Amniotic stem cell (primary cell): ENCODE data around the gene ABTB2.

Source experiments
- DNase-seq: peaks from one replicate; lab custom pipeline; 2025; lab: John Stamatoyannopoulos, UW

The ABTB2 gene

DNA sequence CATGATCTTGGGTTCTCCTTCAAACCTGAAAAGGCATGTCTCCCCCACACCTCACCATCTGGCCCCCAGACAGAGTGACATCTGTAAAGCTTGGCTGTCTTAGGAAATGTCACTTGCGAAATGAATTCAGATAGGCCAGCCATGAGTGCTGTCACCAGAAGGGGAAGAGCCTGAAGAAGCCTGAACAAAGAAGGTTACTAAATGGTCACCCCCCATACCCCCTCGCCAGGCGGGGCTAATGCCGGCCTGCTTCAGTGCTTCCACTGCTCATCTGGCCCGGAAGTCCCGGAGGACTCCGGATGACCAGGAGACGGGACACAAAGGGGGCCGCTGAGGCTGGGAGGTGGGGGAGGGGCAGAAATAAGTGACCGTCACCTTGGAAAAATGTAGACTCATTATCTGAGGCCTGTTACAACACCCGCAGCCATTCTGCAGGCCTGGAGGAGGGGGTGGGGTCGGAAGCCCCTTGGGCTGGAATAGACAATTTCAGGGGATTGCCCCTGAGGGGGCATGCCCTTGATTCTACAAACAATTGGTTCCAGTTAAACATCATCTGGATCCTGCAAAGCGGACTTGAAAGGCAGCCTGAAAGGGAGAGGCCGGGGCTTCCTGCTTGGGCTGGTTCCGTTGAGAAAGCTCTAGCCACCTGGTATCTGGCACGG, 209.2 kb downstream of the ABTB2 start:
- DNase-seq, result no peak

DNA sequence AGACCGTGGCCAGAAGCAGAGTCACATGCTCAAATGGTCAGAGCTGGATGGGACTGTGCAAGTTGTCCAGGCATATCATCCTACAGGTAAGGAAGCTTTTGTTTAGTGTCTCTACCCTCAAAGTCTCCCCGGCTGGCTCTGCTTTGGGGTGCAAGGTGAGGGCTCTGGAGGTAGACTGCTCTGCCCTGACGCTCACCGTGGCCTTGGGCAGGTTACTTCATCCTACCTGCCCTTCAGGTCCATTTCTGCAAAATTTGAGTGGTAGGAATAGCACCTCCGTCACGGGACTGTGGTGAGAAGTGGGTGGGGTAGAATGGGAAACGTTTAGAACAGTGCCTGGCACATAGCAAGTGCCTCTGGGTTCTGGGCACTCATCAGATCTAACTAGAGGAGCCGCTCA, 210.2 kb downstream of the ABTB2 start:
- DNase-seq, result no peak

DNA sequence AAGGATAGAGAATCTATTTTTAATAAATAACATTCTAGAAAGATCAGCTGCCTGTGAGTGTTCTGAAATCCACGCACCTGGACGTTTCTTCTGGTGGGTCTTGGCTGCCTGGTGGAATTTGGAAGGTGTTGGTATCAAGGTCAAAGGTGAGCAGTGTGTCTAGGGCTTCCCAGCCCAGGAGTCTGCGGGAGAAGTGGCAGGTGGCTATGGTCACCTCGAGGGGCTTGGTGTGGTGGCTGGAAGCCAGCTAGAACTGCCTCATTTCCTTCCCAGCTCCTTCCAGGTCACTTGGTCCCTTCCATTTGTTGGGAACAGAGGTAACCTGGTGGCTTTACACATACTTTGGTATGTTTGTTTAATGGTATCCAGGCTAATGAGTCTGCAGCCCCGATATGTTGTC, 210.9 kb downstream of the ABTB2 start:
- DNase-seq, result no peak

DNA sequence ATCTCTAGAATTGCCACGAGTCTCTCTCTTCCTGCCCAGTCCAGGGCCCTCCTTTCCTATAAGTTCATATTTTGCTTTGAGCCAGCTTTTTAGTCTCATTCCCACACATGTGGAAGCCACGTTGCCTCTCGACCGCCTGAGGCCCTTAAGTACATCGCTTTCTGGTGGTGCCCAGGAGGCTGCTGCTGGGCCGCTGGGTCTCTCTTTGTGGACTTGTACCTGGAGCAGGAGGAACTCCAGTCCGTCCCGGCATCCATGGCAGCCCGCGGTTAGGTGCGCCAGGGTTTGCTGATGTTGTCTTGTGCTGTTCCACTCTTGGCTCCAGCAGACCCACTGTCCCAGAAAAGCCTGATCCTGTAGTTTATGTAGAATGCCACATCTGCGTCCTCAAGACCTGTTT, 211.4 kb downstream of the ABTB2 start:
- no peak for DNase-seq

DNA sequence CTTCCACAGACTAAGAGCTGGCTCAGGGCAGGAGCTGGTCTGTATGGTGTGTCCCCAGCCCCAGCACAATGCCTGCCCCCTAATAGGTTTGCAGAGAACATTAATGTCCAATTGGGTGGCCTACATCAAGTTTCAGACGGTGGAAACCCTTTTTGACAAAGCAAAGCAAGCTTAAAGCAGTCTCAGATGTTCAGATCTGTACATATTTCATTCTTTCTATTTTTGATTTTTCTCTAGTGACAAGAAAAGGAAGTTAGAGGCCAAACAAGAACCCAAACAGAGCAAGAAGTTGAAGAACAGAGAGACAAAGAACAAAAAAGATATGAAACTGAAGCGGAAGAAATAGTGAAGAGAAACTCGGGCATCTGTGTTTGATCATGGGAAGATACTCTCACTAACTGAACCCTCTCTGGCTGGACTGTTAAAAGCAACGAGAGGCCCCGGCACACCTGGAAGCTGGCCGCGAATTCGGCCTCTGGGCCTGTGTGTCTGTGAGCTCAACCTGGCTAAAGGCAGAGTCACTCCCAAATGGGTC, 211.9 kb downstream of the ABTB2 start:
- no peak for DNase-seq

DNA sequence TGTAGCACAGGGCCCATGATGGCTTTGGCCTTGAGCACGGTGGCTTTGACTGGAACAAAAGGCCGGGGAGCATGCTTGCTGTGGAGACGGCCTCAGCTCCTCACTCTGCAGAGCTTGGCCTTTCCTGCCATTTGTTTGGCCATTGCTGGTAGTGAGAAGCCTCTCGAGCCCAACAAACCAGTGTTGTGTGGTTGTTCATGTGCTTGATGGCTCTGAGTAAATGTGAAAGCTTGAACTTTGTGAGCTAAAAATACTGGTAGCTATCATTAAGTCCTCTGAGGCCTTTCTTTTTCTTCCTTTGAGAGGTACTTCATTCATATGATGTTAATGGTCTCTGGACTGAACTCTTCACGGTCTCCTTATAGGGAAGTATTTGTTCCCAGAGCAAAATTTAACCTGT, 212.7 kb downstream of the ABTB2 start:
- no peak for DNase-seq

DNA sequence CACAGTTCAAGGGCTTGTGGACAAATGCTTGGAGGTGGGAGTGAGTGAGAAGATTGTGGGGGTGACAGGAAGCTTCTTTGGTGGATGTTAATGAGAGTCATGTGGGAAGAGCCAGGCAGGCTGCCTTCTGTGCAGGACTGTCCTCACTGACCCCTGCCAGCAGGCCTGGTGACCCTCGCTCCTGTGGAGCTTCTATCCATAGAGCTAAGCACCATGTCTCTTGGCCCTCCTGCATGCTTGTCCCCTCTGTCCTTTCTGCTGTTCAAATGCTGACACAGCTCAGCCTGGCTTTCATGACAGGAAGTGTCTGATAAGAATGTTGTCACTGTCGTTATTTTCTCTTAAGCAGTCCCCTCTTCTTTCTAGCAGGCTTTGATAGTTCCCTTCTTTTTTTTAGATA, 214.8 kb downstream of the ABTB2 start:
- no peak for DNase-seq

DNA sequence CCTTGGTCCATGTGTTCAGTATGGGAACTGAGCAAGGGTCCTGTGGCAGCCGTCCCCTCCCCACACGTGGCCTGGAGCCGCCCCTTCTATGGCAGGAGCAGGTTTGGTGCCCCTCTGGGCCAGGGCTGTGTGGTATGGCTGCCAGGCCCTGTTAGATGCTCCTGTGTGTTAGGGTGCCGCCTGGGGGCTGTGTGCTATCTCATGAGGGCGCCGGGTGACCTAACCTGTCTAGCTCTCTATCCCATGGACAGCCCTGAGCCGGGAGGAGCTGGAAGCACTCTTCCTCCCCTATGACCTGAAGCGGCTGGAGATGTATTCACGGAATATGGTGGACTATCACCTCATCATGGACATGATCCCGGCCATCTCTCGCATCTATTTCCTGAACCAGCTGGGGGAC, 217.7 kb downstream of the ABTB2 start:
- DNase-seq, result no peak

DNA sequence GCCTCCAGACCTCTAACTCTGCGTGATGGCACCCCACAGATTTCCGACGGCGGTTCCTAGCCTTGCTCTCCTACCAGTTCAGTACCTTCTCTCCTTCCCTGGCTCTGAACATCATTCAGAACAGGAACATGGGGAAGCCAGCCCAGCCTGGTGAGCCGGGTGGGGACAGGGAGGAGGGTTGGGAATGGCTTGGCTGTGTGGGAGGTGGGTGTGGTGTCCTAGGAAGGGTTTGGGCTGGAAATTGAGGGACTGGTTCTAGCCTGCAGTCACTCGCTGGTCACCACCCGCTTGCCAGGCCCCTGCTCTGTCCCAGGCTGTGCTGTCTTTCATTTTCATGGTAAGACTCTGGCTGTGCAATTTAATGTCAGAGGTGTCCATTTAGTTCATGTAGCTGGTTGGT, 218.5 kb downstream of the ABTB2 start:
- DNase-seq, result no peak

DNA sequence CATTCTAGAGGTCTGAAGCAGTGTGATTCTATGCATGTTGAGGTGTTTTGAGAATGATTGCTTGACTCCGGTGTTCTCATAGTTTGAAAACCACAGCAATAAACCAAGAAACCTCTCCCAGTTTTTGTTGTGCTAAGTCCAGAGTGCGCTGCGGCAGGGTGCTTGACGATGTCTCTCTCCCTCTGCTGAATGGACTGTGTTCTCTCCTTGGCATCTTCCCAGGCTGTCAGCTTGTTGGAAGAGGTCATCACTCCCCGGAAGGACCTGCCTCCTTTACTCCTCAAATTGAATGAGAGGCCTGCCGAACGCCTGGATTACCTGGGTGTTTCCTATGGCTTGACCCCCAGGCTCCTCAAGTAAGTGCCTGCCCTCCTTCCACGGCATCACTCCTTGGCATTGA, 221.4 kb downstream of the ABTB2 start:
- DNase-seq, result no peak

DNA sequence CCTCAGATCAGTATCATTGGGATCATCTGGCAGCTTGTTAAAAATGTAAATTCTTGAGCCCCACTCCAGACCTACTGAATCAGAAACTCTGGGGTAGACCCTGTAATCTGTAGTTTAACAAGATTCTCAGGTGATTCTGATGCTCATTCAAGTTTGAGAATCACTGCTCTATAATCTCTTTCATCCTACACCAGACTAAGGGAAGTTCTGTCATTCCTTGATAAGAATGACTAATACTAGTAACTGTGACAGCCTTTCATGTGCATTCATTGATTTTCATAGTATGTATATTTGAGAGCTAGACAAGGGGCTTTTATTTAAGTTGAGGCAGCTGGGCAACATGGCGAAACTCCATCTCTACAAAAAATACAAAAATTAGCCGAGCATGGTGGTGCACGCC, 222.4 kb downstream of the ABTB2 start:
- no peak for DNase-seq

DNA sequence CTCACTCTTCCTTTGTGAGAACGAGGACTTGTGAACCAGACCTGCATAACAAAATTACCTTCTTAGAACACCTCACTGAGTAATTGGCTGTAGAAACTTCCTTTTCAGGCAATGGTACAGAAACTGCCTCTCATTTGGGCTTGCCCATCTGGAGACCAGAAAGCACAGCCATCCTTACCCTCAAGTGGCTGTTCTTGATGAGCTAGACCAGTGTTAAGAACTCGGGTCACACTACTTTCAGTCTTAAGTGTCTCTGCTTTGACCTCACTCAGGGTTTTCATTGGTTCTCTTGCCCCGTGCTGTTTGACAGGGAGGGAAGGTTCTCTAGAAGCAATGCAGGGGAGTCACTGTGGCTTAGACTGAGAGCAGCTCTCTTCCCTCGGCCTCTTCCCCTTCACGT, 223.0 kb downstream of the ABTB2 start:
- DNase-seq, result no peak

DNA sequence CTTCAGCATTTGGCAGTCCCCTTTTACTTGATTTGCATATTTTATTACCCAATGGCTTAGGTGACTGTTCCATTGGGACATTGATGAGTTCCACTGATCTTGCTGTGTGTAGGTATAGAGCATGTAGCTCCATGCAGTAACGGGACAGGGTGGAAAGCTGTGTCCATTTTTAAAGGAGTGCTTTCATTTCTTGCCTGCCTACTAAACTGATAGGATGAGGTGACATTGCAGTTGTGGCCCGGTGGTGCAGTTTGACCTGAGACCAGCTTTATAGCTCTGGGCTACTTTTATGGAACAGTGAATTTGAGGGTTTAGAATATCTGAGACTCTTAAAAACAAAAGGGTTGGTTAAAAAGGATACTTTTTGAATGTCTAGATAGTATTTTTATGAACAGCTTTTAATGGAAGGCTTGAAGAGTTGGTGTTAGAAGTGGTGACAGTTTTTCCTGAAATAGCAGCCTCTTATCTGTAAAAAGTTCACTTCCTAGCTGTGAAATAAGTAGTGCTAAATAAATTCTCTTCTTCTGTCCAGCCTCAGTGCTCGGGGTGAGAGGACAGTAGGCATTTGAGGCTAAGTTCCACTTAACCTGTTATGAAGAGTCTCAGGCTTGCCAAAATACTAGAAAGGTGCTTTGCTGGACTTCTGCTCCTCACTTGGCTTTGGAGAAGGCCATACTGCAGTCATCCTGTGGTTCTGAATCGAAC, 225.4 kb downstream of the ABTB2 start:
- no peak for DNase-seq

DNA sequence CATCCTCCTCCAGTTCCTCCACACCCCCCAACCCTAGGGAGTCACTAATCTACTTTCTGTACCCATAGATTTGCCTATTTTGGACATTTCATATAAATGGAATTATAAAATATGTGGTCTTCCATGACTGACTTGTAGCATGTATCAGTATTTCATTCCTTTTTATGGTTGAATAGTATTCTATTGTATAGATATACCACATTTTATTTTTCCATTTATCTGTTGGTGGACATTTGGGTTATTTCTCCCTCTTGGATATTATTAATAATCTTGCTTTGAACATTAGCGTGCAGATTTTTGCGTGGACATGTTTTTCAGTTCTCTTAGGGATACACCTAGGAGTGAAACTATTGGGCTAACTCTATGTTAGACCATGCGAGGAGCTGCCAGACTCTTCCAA, 229.0 kb downstream of the ABTB2 start:
- DNase-seq, result no peak

DNA sequence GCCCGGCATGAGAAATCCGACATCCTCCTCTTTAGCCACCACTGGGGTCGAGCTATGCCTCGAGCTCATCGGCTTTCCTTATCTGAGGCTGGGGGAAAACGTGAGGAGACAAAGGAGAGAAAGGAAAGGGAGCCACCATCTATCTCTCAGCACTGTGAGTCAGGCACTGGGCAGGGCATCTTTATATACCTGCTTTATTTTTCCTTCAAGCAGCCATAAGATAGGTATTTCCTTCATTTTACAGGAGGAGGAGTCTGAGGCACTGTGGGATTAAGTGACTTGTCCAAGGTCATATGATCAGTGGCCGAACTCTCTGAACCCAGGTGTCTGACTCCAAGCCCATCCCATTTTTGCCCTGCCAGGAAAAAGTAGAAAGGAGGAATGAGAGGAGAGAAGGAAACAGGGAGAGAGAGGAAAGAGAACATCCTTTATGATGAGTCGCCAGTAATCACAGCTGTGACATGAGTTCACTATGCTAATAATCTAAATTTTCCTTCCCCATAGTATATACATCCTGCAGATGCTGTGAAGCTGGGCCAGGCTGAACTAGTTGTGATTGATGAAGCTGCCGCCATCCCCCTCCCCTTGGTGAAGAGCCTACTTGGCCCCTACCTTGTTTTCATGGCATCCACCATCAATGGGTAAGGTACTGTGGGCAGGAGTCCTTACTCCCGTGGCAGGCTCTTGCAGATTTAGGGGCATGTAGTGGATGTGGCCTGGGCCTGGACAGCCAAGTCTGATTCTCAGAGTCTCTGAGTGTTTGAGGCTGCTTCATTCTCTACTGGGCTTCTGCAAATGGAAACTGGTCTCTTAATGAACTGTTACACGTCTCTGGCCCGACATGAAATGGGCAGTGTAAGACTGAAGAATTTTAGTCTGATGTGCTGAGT, 230.6 kb downstream of the ABTB2 start:
- no peak for DNase-seq

DNA sequence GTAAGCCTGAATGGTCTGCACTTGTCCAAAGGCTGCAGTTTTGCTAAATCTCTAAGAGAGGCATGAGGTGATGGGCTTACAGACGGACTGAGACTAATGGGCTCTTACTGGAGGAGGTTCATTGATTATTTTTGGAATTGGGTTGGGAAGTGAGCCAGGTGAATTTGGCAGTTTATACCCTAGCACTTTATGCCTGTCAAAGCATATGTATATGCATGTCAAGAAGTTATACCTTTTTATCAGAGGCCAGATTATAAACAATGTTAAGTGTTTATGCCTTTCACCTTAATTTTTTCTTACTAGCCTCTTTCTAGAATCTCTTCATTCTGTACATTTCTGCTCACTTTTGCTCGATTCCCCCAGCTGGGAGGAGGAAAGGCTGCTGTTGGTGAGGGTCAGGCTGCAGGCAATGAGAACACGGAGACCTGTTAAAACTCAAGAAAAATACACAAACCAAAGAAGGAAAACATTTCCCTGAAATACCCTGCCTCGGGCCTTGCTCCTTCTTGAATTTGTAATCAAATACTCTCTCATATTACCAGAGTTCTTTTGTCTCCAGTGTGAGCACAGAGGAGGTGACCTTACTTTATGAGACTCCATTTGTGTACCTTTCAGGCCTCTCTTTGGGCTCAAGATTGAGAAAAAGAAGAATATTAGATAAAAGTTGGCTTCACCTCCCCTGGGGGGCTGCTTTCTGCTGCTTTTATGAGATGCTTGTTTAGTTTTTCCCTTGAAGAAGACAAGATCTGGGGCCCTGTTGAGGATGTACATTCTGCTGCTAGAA, 232.7 kb downstream of the ABTB2 start:
- no peak for DNase-seq

DNA sequence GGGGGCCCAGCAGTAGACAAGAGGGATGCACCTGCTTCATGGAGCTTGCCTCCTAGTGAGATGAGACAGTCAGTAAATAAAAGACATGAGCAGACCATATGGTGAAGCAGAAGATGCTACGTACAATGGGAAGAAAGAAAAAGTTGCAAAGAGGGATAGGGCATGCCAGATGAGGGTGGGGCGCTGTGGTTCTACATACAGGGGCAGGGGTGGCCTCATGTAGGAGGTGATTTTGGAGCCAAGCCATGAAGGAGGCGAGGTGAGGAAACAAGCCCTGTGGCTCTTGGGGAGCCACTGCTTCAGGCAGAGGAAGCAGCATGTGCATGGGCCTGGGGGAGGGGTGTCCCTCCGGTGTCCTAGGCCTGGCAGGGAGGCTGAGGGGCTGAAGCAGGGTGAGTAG, 237.2 kb downstream of the ABTB2 start:
- no peak for DNase-seq

DNA sequence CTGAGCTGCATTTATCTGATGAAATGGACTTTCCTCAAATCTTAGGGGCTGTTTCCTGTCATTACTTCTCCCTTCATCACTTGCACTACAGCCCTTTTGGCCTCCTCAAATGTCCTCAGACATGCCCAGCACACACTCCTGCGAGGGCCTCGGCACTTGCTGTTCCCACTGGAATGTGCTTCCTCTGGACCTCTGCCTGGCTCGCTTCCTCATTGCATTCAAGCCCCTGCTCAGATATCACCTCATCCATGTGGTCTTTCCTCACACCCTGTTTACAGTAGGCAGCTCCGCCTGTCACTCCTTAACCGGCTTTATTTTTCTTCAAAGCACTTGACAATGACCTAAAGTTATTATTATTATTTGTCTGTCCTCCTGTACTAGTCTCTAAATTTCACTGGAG, 243.3 kb downstream of the ABTB2 start:
- no peak for DNase-seq

DNA sequence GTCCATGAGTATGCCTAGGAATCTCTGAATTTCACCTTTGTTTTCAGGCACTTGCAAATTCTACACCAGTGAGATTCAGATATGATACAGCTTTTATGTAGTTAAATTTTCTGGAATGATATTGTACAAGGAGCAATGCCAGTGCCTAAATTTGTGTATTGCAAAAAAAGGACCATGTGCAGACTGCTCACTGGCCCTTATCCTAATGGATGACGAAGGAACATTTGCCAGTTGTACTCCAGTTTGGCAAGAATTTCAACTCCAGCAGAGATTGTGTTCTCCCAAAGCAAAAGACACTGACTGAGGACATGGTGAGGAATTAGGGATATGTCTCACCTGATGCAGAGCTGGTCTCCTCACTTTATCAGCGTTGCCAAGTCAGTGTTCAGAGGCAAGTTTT, 243.8 kb downstream of the ABTB2 start:
- DNase-seq, result no peak

DNA sequence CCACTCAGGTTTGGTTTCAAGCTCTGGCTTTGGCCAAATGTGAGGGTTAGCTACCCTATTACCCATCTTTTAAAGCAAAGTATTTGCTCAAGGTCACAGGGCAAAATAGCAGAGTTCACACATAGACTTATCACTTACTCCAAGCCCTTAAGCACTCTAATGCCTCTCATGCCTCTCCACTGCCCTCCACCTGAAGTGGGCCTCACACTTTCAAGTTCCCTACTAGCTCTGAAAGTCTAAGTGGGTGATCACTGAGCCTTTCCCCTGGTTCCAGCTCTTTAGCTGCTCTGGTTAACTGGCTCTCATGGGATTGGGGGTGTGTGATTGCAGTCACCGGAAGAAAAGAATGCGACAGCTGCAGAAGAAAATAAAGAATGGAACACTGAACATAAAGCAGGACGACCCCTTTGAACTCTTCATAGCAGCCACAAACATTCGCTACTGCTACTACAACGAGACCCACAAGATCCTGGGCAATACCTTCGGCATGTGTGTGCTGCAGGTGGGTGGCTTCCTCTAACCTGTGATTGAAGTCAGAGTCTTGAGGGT, 246.0 kb downstream of the ABTB2 start:
- no peak for DNase-seq

DNA sequence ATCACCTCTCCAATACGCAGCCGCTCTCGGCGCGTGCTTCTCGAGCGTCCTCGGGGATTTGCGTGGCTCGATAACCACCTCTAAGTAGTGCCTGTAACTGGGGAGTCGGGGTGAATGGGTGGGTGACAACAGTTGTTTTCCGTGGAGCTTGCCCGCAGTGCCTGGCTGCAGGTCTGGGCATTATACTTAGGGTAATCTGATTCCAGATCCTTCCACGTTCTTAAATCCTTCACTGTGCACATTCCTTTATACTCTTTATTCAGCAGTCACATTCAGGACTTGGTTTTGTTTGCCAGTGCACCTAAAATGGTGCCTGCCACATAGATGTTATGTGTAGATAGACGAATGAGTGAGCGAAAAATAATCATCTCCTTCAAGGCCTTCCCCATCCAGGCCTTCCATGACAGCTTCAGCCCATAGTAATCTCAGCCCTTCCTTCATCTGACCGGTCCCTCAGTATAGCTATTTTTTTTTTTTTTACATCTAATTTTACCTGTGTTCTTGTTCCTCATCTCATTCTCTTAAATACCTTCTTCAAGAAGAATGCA, 251.8 kb downstream of the ABTB2 start:
- no peak for DNase-seq
